ENCODE data around the gene TRRAP. TPM values are rescaled to one million over a fixed set of nuclear protein-coding genes. Genes with fewer than 3 reads are reported as not detected.

The TRRAP gene
- total RNA-seq, 3 donors from 2014 or later = 24.6 to 39.0 (median 38.9) TPM

- no peak for DNase-seq (ENCODE audit: low spot score in 2 of 2)
- H3K4me3 ChIP-seq = no peak overlapping the region
- H3K4me1 ChIP-seq = no peaks in the 10 kb centered on the region
- H3K27ac ChIP-seq = no peak overlapping the region
- intact Hi-C loops (cut with DNase I; ENCODE audit: low total_unique reads) = no loop called here
- no peaks in the 10 kb centered on the region for H3K27me3 ChIP-seq
- H3K9me3 ChIP-seq = peaks cover 23% of the 10 kb centered on the region in 2 donors
- no peaks in the 10 kb centered on the region for H3K36me3 ChIP-seq
- TF ChIP-seq POLR2A (IDR thresholded peaks at IDR 0.05) = no peak
These were observed 29.4 kb upstream of the TRRAP start for GRCh38 chr7:98848918-98849317.

DNA sequence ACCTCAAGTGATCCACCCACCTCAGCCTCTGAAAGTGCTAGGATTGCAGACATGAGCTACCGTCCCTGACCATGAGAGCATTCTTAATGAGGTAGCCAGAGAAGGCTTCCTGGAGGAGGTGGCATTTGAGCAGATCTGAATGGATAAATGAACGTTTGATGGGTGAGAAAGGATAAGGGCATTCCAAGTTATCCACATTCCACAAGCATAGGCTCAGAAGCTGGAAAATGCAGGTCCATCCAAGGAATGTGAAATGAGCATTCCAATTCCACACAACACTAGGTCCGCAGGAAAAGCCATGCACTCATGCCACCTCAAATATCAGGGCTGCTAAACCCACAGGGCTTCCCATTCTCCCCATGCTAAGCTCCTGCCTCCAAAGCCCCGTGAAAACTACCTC, 25.5 kb upstream of the TRRAP start:
- Histone ChIP-seq H3K4me1 (no peaks in the 10 kb centered on the region), H3K27me3 (no peaks in the 10 kb centered on the region), H3K4me3 (no peak overlapping the region), H3K27ac (no peak overlapping the region), H3K36me3 (no peaks in the 10 kb centered on the region), H3K9me3 (peaks cover 19 to 20% of the 10 kb centered on the region in 2 donors)
- intact Hi-C loops (cut with DNase I; ENCODE audit: low total_unique reads) = no loop called here
- DNase-seq (ENCODE audit: low spot score in 2 of 2) = no peak
- TF ChIP-seq POLR2AphosphoS5 (IDR thresholded peaks at IDR 0.05) (no peak), CTCF (IDR thresholded peaks at IDR 0.05) (no peak), POLR2A (IDR thresholded peaks at IDR 0.05) (no peak)

GRCh38 chr7:98855610-98856422, 22.5 kb upstream of the TRRAP start:
- Histone ChIP-seq H3K9me3 (no peaks in the 10 kb centered on the region), H3K36me3 (no peaks in the 10 kb centered on the region), H3K4me3 (no peak overlapping the region), H3K27me3 (no peaks in the 10 kb centered on the region), H3K4me1 (no peaks in the 10 kb centered on the region), H3K27ac (no peak overlapping the region)
- intact Hi-C loops (cut with DNase I; ENCODE audit: low total_unique reads) = no loop called here
- no peak for TF ChIP-seq POLR2A (IDR thresholded peaks at IDR 0.05)
- no peak for TF ChIP-seq CTCF (IDR thresholded peaks at IDR 0.05)
- no peak for TF ChIP-seq POLR2AphosphoS5 (IDR thresholded peaks at IDR 0.05)
- DNase-seq (ENCODE audit: low spot score in 2 of 2) = no peak

- intact Hi-C loops (cut with DNase I; ENCODE audit: low total_unique reads) = no loop called here
- Histone ChIP-seq H3K4me3 (no peak overlapping the region), H3K4me1 (no peaks in the 10 kb centered on the region), H3K27ac (no peak overlapping the region), H3K27me3 (no peaks in the 10 kb centered on the region), H3K36me3 (no peaks in the 10 kb centered on the region), H3K9me3 (no peaks in the 10 kb centered on the region)
- no peak for TF ChIP-seq POLR2A (IDR thresholded peaks at IDR 0.05)
- no peak for TF ChIP-seq POLR2AphosphoS5 (IDR thresholded peaks at IDR 0.05)
- no peak for TF ChIP-seq CTCF (IDR thresholded peaks at IDR 0.05)
- no peak for DNase-seq (ENCODE audit: low spot score in 2 of 2)
These were observed 18.3 kb upstream of the TRRAP start for GRCh38 chr7:98860071-98860470.

GRCh38 chr7:98862203-98862602, 16.1 kb upstream of the TRRAP start:
- H3K36me3 ChIP-seq = no peaks in the 10 kb centered on the region
- intact Hi-C loops (cut with DNase I; ENCODE audit: low total_unique reads) = no loop called here
- DNase-seq (ENCODE audit: low spot score in 2 of 2) = no peak
- H3K4me1 ChIP-seq = no peaks in the 10 kb centered on the region
- no peaks in the 10 kb centered on the region for H3K9me3 ChIP-seq
- H3K27ac ChIP-seq = no peak overlapping the region
- no peak for TF ChIP-seq POLR2AphosphoS5 (IDR thresholded peaks at IDR 0.05)
- TF ChIP-seq POLR2A (IDR thresholded peaks at IDR 0.05) = no peak
- TF ChIP-seq CTCF (IDR thresholded peaks at IDR 0.05) = no peak
- no peaks in the 10 kb centered on the region for H3K27me3 ChIP-seq
- H3K4me3 ChIP-seq = no peak overlapping the region
